Colonic mucosa (tissue), 4 donors: ENCODE data around the gene NEMP1. TPM values are rescaled to one million over a fixed set of nuclear protein-coding genes. Genes with fewer than 3 reads are reported as not detected.

Experiments
- DNase-seq: peaks from one replicate; pipeline ENCODE4 v3.0.0-alpha.2; 2020
- H3K27ac ChIP-seq: fragments of 200-600 bp; one replicate; pipeline ENCODE4 v1.8.0; 2021
- H3K27me3 ChIP-seq: fragments of 200-600 bp; one replicate; pipeline ENCODE4 v1.8.0; 2021
- H3K36me3 ChIP-seq: fragments of 200-600 bp; one replicate; pipeline ENCODE4 v1.8.0; 2021
- H3K4me1 ChIP-seq: fragments of 200-600 bp; one replicate; pipeline ENCODE4 v1.8.0; 2021; ENCODE audit warnings: mild to moderate bottlenecking
- H3K4me3 ChIP-seq: fragments of 200-600 bp; one replicate; pipeline ENCODE4 v1.8.0; 2021
- H3K9ac ChIP-seq, 2 donors: one replicate each; pipeline ENCODE4 v1.7.0; 2013; ENCODE audit warnings: control low read depth in 2 of 2, low read depth in 2 of 2, low read length in 2 of 2
- H3K9me3 ChIP-seq: fragments of 200-600 bp; one replicate; pipeline ENCODE4 v1.8.0; 2021
- CTCF ChIP-seq: fragments of 200-600 bp; IDR thresholded peaks from one replicate; pipeline ENCODE4 v1.8.0; 2022; ENCODE audit warnings: antibody characterized with exemption, mild to moderate bottlenecking
- intact Hi-C: fragments of 100-400 bp; cut with DNase I; formaldehyde crosslinking; loops from one replicate; pipeline ENCODE4 v1.14.1; 2022
- total RNA-seq, 2 donors: library from RNA; stranded (reverse); fragmentation: NEBNext Ultra II Directional in 1 of 2; extraction: Animal tissue kit (Norgen Biotek cat#: 25700) in 1 of 2; gene quantifications; one replicate each; pipeline ENCODE4 v1.2.1, GENCODE V29; 2021
- donor health status: healthy.
- donor health status: DM: no; HTN: no; CAD: no.
- donor health status: DM: no; HTN: no; CAD: no.

The NEMP1 gene
- total RNA-seq, 2 donors from 2014 or later, result 7.3 to 21.1 TPM

- Histone ChIP-seq H3K9me3 (no peaks in the 10 kb centered on the region), H3K4me1 (no peaks in the 10 kb centered on the region), H3K4me3 (no peak overlapping the region), H3K27ac (no peak overlapping the region), H3K9ac (no peak overlapping the region), H3K27me3 (no peaks in the 10 kb centered on the region), H3K36me3 (no peaks in the 10 kb centered on the region)
- no peak for DNase-seq
- intact Hi-C loops, result loop anchor here (10.0 kb wide), 1 partner anchor 173 kb away; no protein-coding TSS in a partner anchor
- no peak for TF ChIP-seq CTCF
These were observed 66.9 kb downstream of the NEMP1 start for GRCh38 chr12:57011438-57012424.

- Histone ChIP-seq H3K9ac (no peak overlapping the region), H3K27me3 (no peaks in the 10 kb centered on the region), H3K4me3 (no peak overlapping the region), H3K4me1 (no peaks in the 10 kb centered on the region), H3K36me3 (no peaks in the 10 kb centered on the region), H3K27ac (no peak overlapping the region), H3K9me3 (no peaks in the 10 kb centered on the region)
- DNase-seq, result no peak
- TF ChIP-seq CTCF, result no peak
- intact Hi-C loops, result loop anchor here (10.0 kb wide), 1 partner anchor 174 kb away; no protein-coding TSS in a partner anchor
These were observed 67.9 kb downstream of the NEMP1 start for GRCh38 chr12:57010627-57011247.

GRCh38 chr12:57009949-57010626 is 68.5 kb downstream of the NEMP1 start:
- no peak for DNase-seq
- Histone ChIP-seq H3K36me3 (no peaks in the 10 kb centered on the region), H3K27ac (no peak overlapping the region), H3K27me3 (no peaks in the 10 kb centered on the region), H3K9ac (no peak overlapping the region), H3K4me3 (no peak overlapping the region), H3K4me1 (peaks cover 4% of the 10 kb centered on the region), H3K9me3 (no peaks in the 10 kb centered on the region)
- TF ChIP-seq CTCF, result no peak
- intact Hi-C loops, result loop anchor here (2.0 to 10.0 kb wide), 2 partner anchors 49 to 175 kb away; no protein-coding TSS in a partner anchor

GRCh38 chr12:57008178-57008577 is 70.4 kb downstream of the NEMP1 start:
- Histone ChIP-seq H3K9me3 (no peaks in the 10 kb centered on the region), H3K4me1 (peaks cover 7% of the 10 kb centered on the region), H3K36me3 (peaks cover under 1% of the 10 kb centered on the region), H3K4me3 (no peak overlapping the region), H3K27ac (no peak overlapping the region), H3K27me3 (no peaks in the 10 kb centered on the region), H3K9ac (no peak overlapping the region)
- intact Hi-C loops, result loop anchor here (2.0 kb wide), 1 partner anchor 51 kb away; no protein-coding TSS in a partner anchor
- peak; percentile 49 for TF ChIP-seq CTCF
- DNase-seq, result no peak

GRCh38 chr12:57006809-57007475 is 71.6 kb downstream of the NEMP1 start:
- H3K36me3 ChIP-seq, result peaks cover 4% of the 10 kb centered on the region
- peaks cover 7% of the 10 kb centered on the region for H3K4me1 ChIP-seq
- no peaks in the 10 kb centered on the region for H3K27me3 ChIP-seq
- peak overlapping the region; percentile 38 to 81 for H3K9ac ChIP-seq
- intact Hi-C loops, result no loop called here
- no peak for DNase-seq
- TF ChIP-seq CTCF, result no peak
- no peak overlapping the region for H3K27ac ChIP-seq
- no peak overlapping the region for H3K4me3 ChIP-seq
- H3K9me3 ChIP-seq, result no peaks in the 10 kb centered on the region
